ENCODE data around the gene SCRN2.

- TF ChIP-seq BACH2 (CRISPR knock-in tag; IDR thresholded peaks at IDR 0.05; ENCODE audit: borderline replicate concordance) = no peak
- TF ChIP-seq ZFP30 (CRISPR knock-in tag; IDR thresholded peaks at IDR 0.05) = no peak
- TF ChIP-seq GLIS3 (CRISPR knock-in tag; IDR thresholded peaks at IDR 0.05) = no peak
- TF ChIP-seq CSRNP3 (CRISPR knock-in tag; IDR thresholded peaks at IDR 0.05) = no peak
- no peak for TF ChIP-seq ZFP3 (CRISPR knock-in tag; IDR thresholded peaks at IDR 0.05)
Measured at GRCh38 chr17:47841488-47842291, 617 bp upstream of the SCRN2 start.

Data from SK-N-SH treated with all-trans-retinoic acid at 6 μM for 48 hours (cell line).